GM21737 (cell line): Measurements from ENCODE around the gene TMEM11.
"Not testable (repeated sequence)": the region's sequence is repeated elsewhere in the genome, so short reads cannot be mapped to it uniquely, and the experiment has no call there.

Source experiments
- ATAC-seq: cut with Tn5 transposase; IDR thresholded peaks from one replicate; pipeline ENCODE4 v1.9.1; 2021; ENCODE audit warnings: mild to moderate bottlenecking, moderate library complexity; ENCODE audit not compliant: unreplicated experiment

TMEM11 gene

GRCh38 chr17:21242780-21243515 is 29.0 kb upstream of the TMEM11 start:
- ATAC-seq = no peak

DNA sequence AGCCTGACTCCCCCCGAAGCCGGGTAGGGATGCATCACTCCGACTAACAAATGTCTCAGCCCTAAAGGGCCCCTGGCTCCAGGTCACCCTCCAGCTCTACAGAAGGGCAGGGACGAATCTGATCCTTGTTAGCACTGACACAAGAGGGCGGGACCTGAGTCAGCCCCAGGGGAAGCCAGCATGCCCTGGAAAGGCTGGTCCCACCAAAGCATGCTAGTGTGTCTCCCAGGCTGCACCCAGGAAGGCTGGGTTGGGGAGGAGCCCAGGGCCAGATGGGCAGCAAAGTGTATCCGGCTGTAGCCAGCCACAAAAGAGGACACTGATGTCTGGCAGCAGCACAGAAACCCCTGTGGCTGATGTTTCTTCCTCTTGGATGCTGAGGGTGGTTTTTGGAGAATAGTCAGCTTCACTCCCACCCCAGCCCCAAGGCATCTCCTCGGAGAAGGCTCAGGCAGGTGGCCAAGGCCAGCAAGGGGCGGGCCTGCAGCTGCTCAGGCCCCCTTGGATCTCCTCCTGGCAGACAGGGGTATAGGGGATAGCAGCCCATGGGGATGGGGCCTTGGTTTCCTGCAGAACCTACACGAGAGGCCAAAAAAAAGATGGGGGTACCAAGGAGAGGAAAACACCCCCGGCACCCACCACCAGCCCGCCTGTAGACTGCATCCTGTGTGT is 28.2 kb upstream of the TMEM11 start:
- ATAC-seq = no peak

DNA sequence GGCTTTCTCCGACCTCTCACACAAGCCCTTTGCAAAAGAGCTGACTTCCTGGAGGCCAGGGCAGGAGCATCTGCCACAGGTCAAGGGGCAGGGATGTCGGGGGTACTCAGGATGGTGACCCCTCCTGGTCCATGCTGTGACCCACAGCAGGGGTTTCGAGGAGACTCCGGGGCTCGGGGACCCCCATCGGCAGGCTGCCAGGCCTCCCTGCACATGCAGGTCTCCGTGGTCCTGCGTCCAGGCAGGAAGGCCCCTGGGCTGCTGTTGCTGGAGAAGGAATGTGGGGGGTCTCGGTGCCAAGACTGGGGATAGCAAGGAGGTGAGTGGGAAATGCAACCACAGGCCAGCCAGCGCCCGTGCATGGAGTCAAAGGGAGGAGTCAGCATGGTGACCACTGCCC is 27.6 kb upstream of the TMEM11 start:
- ATAC-seq = no peak

GRCh38 chr17:21240369-21241055 is 26.6 kb upstream of the TMEM11 start:
- no peak for ATAC-seq

DNA sequence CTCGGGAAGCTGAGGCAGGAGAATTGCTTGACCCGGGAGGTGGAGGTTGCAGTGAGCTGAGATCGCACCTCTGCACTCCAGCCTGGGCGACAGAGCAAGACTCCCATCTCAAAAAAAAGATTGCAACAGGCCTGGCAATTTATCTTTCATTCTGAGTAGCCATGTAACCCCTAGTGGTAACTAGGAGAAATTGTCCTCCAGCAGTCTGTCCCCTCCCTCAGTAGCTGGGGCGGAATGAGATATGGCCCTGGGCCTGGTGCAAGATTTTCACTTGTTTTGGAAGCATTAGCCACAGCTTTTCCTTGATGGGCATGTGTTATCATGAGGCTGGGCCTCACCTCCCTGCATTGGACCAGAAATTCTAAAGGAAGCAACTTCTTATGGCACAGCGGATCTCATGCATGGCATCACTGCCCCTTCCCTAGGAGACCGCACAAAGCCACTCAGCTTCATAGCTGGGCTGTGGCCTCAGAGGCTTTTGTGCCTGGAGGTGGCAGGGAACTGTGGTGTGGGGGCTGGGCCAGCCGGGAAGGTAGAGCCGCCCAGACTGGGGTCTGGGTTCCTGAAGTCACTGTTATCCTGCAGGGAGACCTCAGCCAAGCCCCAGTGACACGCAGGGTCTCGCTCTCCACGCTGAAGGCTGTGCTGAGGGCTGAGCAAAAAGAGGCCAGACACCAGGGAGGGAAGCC is 25.9 kb upstream of the TMEM11 start:
- no peak for ATAC-seq

GRCh38 chr17:21235921-21236320 is 22.0 kb upstream of the TMEM11 start:
- ATAC-seq = no peak

DNA sequence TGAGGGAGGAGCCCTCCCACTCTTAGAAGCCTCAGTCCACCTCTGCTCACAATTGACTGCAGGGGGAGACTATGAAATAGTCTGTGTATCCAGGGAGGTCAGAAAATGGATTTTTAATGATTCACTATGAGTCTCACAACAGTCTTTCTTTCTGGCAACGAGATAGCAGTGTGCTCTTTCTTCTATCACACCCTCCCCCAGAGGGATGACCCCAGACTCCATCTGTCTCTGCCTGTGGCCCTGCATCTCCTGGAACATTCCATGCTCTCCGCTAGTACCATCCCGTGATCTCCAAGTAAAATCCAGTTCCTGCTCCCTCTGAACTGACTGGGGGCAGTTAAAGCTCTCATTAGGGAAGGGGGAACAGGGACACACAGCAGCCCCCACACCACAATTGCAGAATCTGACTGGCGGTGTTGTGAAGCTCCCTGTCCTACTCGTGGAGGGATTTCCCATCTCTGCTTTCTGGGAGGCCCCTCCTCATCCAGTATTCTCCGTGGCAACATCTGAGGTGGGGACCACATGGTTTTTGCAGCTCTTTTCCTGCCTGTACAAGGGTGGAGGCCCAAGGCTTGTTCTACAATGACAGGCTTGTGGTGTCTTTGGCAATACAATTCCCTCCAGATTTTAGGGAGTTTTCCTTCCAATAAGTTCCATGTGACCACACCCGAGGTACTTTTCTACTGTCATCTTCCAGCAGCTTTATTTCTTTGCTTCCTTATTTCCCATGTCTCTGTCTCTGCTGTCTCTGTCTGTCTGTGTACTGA is 19.8 kb upstream of the TMEM11 start:
- ATAC-seq = no peak

DNA sequence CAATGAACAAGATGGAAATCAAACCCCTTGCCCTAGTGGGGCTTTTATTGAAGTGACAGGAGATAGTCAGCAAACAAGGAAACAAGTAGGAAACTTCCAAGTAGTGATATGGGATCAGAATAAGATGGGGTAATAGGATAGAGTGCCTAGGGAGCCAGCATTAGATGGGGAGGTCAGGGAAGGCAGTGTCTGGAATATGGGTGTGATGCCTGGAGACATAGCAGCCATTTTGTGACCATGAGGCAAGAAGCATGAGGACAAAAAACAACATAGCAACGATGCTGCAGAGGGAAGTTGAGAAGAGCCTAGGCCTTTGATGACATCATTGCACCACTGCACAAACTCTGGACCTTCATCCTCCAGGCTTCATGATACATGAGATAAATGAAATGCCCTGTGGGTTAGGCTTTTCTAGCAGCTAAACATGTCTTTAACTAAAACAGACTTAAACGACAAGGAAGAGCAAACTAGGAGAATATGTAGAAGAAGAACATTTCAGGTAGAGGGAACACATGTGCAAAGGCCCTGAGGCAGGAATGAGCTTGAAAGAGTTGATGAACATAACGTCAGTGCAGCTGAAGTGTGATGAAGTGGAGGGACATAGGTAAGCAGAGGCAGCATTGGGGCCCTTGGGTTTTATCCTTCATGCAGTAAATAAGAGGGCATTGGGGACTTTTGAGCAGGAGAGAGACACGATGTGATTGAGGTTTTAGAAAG is 18.2 kb upstream of the TMEM11 start:
- no peak for ATAC-seq

DNA sequence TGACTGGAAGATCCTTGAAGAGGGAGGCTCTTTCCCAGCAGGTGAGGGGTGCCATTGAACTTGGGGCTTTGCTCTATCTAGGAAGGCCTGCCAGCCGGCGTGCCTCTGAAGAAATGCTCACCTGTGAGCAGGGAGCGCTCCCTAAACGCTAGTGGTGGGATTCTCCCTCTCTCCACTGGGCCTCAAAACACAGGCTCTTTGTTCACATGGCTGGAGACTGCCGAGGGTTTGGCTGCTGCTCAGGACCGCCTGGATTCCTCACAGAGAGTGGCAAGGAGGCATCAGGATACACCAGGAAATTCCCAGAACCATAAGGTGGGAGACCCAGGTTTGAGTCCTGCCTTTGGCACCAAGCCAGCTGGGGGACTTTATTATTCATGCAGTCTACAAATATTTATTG is 17.6 kb upstream of the TMEM11 start:
- no peak for ATAC-seq

DNA sequence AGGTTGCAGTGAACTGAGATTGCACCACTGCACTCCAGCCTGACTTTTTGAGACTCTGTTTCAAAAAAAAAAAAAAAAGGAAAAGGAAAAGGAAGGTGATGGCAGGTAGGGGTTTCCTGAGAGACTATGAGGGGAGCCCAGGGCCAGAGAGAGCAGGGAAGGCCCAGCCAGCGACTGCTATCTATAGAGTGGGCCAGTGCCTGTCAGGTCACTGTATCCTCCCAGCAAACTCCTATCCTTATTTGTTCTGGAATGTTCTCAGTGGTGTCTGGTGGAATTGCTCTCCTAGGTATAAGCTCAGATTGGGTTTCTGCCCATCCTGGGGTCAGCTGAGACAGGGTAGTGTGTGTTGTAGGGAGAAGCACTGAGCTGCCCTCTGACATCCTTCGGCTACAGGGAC is 14.9 kb upstream of the TMEM11 start:
- no peak for ATAC-seq

- ATAC-seq = no peak
Observed at GRCh38 chr17:21228111-21228510, 14.2 kb upstream of the TMEM11 start.

DNA sequence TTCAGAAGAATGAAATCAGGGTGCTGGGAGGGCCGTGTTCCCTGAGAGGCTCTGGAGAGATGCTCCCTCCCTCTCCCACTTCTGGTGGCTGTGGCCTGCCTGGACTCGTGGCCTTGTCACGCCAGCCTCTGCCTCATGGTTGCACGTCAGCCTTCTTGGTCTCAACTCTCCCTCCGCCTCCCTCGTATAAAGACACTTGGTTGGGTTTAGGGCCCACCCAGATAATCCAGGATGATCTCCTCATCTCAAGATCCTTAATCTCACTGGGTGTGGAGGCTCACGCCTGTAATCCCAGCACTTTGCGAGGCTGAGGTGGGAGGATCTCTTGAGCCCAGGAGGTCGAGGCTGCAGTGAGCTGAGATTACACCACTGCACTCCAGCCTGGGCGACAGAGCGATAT is 13.3 kb upstream of the TMEM11 start:
- ATAC-seq = not testable (repeated sequence)

GRCh38 chr17:21223086-21223485 is 9.1 kb upstream of the TMEM11 start:
- ATAC-seq = no peak

DNA sequence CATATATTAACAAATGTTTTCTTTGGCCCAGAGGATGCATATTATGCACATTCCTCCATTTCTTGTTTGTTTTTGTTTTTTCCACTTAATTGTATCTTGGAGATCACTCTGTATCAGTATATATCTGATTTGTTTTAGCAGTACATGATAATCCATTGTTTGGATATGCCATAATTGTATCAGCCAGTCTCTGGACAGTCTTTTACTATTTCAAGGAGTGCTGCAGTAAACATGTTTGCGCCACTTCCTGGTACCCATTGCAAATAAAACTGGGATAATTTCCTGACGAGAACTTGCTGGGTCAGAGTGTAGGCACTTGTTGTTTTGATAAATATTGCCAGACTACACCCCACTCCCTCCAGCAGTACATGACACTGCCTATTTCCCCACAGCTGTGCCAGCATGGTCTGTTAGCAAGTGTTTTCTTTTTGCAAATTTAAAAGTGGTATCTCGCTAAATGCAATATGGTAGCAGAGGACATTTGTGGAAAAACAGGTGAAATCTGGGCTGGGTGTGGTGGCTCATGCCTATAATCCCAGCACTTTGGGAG is 4.9 kb upstream of the TMEM11 start:
- ATAC-seq = no peak

GRCh38 chr17:21218101-21218500 is 4.1 kb upstream of the TMEM11 start:
- ATAC-seq = no peak

DNA sequence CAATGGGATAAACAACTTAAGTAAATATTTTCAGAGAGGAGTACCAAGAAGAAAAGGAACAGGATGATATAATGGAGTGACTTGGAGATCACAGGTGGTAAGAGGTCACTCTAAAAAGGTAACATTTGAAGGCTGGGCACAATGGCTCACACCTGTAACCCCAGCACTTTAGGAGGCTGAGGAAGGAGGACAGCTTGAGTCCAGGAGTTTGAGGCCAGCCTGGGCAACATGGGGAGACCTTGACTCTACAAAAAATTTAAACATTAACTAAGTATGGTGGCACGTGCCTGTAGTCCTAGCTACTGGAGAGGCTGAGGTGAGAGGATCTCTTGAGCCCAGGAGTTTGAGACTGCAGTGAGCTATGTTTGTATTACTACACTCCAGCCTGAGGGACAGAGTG is 3.4 kb upstream of the TMEM11 start:
- ATAC-seq = no peak

- no peak for ATAC-seq
Observed at GRCh38 chr17:21215935-21216334, 2.0 kb upstream of the TMEM11 start.

DNA sequence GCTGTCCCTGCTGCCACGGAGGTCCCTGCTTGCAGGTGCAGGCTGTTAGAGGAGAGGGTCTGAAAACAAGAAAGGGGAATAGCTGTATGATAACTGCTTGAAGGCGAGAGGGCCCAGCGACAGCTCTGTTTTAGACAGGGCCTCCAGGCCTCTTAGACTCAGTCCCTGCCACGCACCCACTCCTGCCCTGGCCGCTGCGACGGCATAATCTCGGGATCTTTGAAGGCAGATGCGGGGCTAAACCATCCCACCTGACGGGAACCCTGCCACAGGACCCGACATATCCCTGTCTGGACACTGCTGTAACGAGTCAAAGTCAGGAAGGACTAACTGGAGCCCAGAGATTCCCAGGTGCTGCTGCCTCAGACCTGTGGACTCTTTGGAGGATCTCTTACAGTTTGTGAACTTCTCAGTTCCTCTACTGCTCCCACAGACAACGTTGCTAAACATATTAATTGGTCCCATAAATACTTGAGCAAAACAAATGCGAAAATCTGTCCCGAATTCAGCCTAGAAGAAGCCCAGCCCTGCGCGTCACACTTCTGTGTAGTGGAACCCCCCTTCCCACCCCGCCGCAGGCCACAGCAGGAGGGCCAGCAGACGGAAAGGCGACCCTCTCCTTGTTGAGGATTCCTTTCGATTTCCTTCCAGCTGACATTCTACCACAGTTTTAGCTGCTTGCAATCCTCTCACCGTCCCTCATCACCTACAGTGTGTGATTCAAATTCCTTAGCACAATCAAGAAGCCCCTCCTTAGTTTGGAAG is 998 bp upstream of the TMEM11 start:
- ATAC-seq = peak; percentile 9

DNA sequence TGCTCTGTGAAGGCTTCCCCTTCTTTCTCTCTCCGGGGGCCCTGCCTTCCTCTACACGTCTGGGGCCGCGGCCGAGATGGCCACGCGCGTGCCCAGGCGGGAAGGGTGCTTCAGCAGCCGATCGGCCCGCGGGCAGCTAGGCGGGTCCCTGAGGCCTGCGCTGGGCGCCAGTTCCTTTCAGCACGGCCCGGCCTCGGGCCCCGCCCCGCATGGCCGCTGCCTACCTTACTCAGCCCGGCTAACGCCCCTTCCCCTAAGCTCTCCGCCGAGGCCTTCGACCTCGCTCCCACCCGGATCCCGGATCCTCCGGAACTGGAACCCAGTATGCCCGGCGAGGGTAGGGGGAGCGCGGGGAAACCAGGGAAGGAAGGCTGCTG is 335 bp downstream of the TMEM11 start:
- peak; percentile 11 for ATAC-seq
